ENCODE measurements around the gene SUPT20H. TPM values are rescaled to one million over a fixed set of nuclear protein-coding genes. Genes with fewer than 3 reads are reported as not detected.

SUPT20H gene
- total and polyA plus RNA-seq, 2 of the 13 experiments (the other 11 are each of a cell fraction or from before 2014, with no cell fraction given), result 35.0 to 63.6 TPM

DNA sequence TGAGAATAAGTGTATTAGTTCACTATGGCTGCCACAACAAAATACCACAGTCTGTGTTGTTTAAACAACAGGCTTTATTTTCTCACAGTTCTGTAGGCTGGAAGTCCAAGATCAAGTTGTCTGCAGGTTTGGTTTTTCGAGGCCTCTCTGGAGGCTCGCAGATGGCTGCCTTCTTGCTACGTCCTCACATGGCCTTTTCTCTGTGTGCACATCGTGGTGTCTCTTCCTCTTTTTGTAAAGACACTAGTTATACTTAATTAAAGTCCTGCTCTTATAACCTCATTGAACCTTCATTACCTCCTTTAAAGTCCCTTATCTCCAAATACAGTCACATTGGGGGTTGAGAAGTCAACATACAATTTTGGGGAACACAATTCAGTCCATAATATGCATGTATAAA lies 35.4 kb upstream of the SUPT20H start:
- intact Hi-C loops (cut with micrococcal nuclease; ENCODE audit: unreplicated experiment) (no loop called here), in situ Hi-C loops (cut with HindIII; ENCODE audit: extremely low pct_ligation_motif_present, low pct_unique_long_range_greater_than_20kb) (no loop called here)
- ATAC-seq, result no peak
- H2AFZ ChIP-seq (ENCODE audit: low read length), result no peak overlapping the region
- BruUV-seq (replicated peaks), result no TSS peak
- 16% methylated on average over 4 of the region's 4 CpGs for WGBS (ENCODE audit: low lambda C conversion rate)
- peaks cover 0 to 8% of the 10 kb centered on the region in 2 experiments; a peak in 1 of 5 replicates for H3K27me3 ChIP-seq (ENCODE audit: control insufficient read depth in 1 of 2, insufficient read depth in 2 of 2, low read length in 2 of 2)
- no peak for FAIRE-seq
- ChIA-PET POLR2A (no interaction called here), CTCF (ENCODE audit: low intra/inter-chr PET ratio, low total read pairs) (no interaction called here)
- no peaks in the 10 kb centered on the region for H3K4me1 ChIP-seq (ENCODE audit: insufficient read depth, low read length)
- no peaks in the 10 kb centered on the region for H3K9me3 ChIP-seq (ENCODE audit: low read length)
- no peak for DNase-seq (ENCODE audit: low spot score)
- no peaks in the 10 kb centered on the region for H3K79me2 ChIP-seq (ENCODE audit: insufficient read depth, low read length)
- H3K4me2 ChIP-seq (ENCODE audit: low read depth, low read length), result no peak overlapping the region
- no peak overlapping the region for H3K27ac ChIP-seq (ENCODE audit: extremely low read length, insufficient read depth, low read length)
- H3K4me3 ChIP-seq (replicated peaks in 1 of 3; ENCODE audit: insufficient read depth in 1 of 3, low read depth in 2 of 3, low read length in 3 of 3), result no peak overlapping the region
- no peak overlapping the region for H3K9ac ChIP-seq (ENCODE audit: insufficient read depth, low read depth, low read length)
- no peaks in the 10 kb centered on the region for H4K20me1 ChIP-seq (ENCODE audit: insufficient read depth, low read length)
- H3K36me3 ChIP-seq (replicated peaks in 1 of 2; ENCODE audit: control insufficient read depth in 1 of 2, insufficient read depth in 2 of 2, low read length in 2 of 2), result no peaks in the 10 kb centered on the region
- TF ChIP-seq ZNF850 (CRISPR knock-in tag; conservative IDR thresholded peaks at IDR 0.05) (no peak), ZNF75D (CRISPR knock-in tag; IDR thresholded peaks at IDR 0.05; ENCODE audit: borderline replicate concordance) (no peak), ZNF224 (CRISPR knock-in tag; IDR thresholded peaks at IDR 0.05) (no peak), PHF20 (CRISPR knock-in tag; IDR thresholded peaks at IDR 0.05) (no peak), NCOA2 (CRISPR knock-in tag; IDR thresholded peaks at IDR 0.05) (no peak), RARG (CRISPR knock-in tag; IDR thresholded peaks at IDR 0.05; ENCODE audit: low read depth) (no peak), ZNF260 (CRISPR knock-in tag; IDR thresholded peaks at IDR 0.05; ENCODE audit: borderline replicate concordance, low read depth) (no peak), ZNF549 (CRISPR knock-in tag; IDR thresholded peaks at IDR 0.05) (no peak), FOXJ3 (CRISPR knock-in tag; IDR thresholded peaks at IDR 0.05; ENCODE audit: borderline replicate concordance) (no peak)
- TF ChIP-seq, protein P1, sequence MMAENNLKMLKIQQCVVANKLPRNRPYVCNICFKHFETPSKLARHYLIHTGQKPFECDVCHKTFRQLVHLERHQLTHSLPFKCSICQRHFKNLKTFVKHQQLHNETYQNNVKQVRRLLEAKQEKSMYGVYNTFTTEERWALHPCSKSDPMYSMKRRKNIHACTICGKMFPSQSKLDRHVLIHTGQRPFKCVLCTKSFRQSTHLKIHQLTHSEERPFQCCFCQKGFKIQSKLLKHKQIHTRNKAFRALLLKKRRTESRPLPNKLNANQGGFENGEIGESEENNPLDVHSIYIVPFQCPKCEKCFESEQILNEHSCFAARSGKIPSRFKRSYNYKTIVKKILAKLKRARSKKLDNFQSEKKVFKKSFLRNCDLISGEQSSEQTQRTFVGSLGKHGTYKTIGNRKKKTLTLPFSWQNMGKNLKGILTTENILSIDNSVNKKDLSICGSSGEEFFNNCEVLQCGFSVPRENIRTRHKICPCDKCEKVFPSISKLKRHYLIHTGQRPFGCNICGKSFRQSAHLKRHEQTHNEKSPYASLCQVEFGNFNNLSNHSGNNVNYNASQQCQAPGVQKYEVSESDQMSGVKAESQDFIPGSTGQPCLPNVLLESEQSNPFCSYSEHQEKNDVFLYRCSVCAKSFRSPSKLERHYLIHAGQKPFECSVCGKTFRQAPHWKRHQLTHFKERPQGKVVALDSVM (CRISPR knock-in tag; IDR thresholded peaks at IDR 0.05), result no peak
- TF ChIP-seq, protein P2, sequence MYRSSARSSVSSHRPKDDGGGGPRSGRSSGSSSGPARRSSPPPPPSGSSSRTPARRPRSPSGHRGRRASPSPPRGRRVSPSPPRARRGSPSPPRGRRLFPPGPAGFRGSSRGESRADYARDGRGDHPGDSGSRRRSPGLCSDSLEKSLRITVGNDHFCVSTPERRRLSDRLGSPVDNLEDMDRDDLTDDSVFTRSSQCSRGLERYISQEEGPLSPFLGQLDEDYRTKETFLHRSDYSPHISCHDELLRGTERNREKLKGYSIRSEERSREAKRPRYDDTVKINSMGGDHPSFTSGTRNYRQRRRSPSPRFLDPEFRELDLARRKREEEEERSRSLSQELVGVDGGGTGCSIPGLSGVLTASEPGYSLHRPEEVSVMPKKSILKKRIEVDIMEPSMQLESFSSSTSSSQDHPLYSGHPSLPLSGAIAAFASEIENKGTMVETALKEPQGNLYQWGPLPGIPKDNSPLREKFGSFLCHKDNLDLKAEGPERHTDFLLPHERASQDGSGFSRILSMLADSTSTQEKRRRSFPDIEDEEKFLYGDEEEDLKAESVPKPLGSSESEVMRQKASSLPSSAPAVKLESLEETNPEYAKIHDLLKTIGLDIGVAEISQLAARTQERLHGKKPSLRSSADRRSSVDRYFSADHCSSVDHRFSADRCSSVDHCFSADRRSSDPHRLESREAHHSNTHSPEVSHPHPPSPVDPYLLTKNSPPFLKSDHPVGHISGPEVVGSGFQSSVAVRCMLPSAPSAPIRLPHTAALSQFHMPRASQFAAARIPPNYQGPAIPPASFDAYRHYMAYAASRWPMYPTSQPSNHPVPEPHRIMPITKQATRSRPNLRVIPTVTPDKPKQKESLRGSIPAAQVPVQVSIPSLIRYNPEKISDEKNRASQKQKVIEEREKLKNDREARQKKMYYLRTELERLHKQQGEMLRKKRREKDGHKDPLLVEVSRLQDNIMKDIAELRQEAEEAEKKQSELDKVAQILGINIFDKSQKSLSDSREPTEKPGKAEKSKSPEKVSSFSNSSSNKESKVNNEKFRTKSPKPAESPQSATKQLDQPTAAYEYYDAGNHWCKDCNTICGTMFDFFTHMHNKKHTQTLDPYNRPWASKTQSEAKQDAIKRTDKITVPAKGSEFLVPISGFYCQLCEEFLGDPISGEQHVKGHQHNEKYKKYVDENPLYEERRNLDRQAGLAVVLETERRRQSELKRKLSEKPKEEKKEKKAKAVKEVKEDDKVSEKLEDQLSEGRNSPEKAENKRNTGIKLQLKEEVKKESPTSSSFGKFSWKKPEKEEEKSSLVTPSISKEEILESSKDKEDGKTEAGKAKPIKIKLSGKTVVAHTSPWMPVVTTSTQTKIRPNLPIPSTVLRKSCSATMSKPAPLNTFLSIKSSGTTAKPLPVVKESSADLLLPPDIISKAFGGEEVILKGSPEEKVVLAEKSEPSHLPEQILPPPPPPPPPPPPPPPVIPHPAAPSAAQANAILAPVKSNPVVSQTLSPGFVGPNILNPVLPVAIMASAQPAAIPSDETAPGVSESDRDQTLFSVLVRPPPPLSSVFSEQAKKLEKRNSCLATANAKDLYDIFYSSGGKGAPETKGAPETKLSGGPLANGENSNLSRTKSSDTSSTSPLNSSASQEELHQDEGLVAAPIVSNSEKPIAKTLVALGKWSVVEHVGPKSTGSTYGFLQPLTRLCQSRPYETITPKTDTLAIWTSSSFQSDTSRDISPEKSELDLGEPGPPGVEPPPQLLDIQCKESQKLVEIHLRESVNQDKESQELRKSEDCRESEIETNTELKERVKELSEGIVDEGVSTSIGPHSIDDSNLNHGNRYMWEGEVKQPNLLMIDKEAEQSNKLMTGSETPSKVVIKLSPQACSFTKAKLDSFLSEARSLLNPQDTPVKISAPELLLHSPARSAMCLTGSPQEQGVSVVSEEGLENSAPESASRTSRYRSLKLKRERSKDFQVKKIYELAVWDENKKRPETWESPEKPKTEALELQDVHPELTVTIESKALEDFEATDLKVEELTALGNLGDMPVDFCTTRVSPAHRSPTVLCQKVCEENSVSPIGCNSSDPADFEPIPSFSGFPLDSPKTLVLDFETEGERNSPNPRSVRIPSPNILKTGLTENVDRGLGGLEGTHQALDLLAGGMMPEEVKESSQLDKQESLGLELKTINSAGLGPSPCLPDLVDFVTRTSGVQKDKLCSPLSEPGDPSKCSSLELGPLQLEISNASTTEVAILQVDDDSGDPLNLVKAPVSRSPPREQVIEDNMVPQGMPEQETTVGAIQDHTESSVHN (CRISPR knock-in tag; IDR thresholded peaks at IDR 0.05), result no peak
- TF ChIP-seq, protein P3, sequence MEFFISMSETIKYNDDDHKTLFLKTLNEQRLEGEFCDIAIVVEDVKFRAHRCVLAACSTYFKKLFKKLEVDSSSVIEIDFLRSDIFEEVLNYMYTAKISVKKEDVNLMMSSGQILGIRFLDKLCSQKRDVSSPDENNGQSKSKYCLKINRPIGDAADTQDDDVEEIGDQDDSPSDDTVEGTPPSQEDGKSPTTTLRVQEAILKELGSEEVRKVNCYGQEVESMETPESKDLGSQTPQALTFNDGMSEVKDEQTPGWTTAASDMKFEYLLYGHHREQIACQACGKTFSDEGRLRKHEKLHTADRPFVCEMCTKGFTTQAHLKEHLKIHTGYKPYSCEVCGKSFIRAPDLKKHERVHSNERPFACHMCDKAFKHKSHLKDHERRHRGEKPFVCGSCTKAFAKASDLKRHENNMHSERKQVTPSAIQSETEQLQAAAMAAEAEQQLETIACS (CRISPR knock-in tag; IDR thresholded peaks at IDR 0.05), result no peak
- TF ChIP-seq, protein P4, sequence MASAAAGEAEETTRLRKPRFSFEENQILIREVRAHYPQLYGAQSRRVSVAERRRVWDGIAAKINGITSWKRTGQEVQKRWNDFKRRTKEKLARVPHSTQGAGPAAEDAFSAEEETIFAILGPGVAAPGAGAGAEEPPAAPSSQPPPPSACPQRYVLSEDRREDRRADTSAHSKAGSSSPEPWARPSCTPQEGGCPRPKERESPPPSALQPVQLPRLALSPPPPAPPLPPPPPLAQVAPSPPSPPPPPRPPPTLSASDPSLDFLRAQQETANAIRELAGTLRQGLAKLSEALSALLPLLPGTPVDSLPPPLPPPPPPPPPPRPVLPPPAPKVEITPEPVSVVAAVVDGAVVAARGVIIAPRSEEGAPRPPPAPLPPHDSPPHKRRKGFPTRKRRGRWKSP (CRISPR knock-in tag; IDR thresholded peaks at IDR 0.05), result no peak
